IPS-18c (cell line): ENCODE measurements around the gene IFT20.
"Not testable (repeated sequence)": the region's sequence is repeated elsewhere in the genome, so short reads cannot be mapped to it uniquely, and the experiment has no call there.

Source experiments
- H3K4me3 ChIP-seq: 2 replicates; pipeline ENCODE4 v1.7.0; 2013; ENCODE audit warnings: low read depth, mild to moderate bottlenecking, low read length, moderate library complexity; ENCODE audit not compliant: insufficient read depth
- H3K9me3 ChIP-seq: one replicate; pipeline ENCODE4 v1.6.1; 2013; ENCODE audit warnings: mild to moderate bottlenecking, low read length, moderate library complexity; ENCODE audit not compliant: control insufficient read depth, insufficient read depth

IFT20 gene

DNA sequence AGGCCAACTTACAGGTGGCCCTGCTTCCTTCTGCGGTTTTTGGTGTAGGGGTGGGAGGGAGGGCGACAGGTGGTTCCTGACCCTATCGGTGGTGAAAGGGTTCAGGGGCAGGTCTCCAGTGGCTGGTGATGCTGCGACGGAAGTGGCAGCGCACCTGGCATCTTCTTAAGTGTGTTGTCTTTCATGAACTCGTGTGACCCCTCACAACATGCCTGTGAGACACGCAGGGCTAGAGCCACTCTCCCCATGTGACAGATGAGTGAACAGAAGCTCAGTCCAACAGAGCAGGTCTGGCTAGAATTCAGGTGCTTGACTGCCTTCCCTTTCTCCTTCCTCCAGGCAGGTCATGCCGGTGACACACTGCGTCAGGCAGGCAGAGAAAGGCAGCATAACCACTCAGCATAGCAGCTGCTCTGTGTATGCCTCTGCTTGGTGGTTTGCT, 8.2 kb upstream of the IFT20 start:
- H3K9me3 ChIP-seq, result no peaks in the 10 kb centered on the region
- H3K4me3 ChIP-seq, result no peak overlapping the region

GRCh38 chr17:28342313-28342712, 7.0 kb upstream of the IFT20 start:
- Histone ChIP-seq H3K9me3 (no peaks in the 10 kb centered on the region), H3K4me3 (no peak overlapping the region)

GRCh38 chr17:28341516-28341915, 6.2 kb upstream of the IFT20 start:
- H3K4me3 ChIP-seq, result no peak overlapping the region
- no peaks in the 10 kb centered on the region for H3K9me3 ChIP-seq

- Histone ChIP-seq H3K4me3 (no peak overlapping the region), H3K9me3 (no peaks in the 10 kb centered on the region)
These were observed 5.1 kb upstream of the IFT20 start for GRCh38 chr17:28340374-28340773.

DNA sequence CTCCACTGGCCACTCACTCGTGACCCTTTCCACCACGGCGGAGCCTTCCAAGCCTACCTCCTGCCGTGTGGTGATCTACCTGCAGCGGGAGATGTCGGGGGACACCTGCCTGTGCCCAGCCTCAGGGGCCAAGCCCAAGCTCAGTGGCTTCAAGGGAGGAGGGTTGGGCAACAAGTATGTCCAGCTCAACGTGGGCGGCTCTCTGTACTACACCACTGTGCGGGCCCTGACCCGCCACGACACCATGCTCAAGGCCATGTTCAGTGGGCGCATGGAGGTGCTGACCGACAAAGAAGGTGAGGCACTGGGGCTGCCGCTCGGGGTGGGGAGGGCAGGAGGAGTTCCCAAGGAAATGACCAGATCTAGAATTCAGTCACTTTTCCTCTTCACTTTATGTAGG, 4.2 kb upstream of the IFT20 start:
- Histone ChIP-seq H3K4me3 (no peak overlapping the region), H3K9me3 (no peaks in the 10 kb centered on the region)

DNA sequence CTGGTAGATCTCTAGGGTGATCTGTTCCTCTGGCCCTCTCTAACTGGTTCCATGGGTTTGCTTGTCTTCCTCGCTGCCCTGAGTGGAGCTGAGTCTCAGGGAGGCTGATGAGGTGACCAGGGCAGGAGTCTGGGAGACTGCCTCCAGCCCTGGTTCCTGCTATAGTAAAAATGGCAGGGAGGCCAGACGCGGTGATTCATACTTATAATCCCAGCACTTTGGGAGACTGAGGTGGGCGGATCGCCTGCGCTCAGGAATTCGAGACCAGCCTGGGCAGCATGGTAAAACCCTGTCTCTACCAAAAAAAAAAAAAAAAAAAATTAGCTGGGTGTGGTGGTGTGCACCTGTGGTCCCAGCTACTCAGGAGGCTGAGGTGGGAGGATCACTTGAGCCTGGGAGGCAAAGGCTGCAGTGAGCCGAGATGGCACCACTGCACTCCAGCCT, 3.5 kb upstream of the IFT20 start:
- H3K9me3 ChIP-seq, H3K4me3 ChIP-seq: not testable (repeated sequence)

GRCh38 chr17:28338056-28338768, 2.9 kb upstream of the IFT20 start:
- H3K4me3 ChIP-seq, result no peak overlapping the region
- H3K9me3 ChIP-seq, result no peaks in the 10 kb centered on the region

- Histone ChIP-seq H3K9me3 (no peaks in the 10 kb centered on the region), H3K4me3 (peak overlapping the region; percentile 93)
These were observed 943 bp upstream of the IFT20 start for GRCh38 chr17:28335959-28336871.

DNA sequence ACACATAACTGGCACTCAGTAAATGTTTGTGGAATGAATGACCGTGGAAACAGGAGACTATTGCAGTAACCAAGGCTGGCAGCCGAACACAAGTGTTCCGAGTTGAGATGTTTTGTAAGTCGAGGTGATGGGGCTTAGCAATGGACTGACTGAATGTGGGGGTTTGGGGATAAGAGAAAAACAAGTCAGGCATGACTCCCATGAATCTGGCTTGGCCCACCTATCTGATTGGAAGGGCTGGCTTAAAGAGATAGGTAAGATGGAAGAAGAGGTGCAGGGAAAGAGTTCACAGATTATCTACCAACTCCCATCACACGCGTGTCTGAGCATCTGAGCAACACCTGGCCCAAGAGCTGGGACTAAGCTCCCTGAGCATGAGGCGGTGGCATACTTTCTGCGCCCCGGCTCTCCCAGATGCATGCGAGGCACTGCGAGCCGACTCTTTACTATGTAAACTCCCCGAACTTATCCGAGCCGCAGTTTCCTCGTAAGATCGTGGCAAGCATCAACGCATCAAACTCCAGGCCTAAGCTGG, 539 bp downstream of the IFT20 start:
- no peaks in the 10 kb centered on the region for H3K9me3 ChIP-seq
- peak overlapping the region; percentile 93 for H3K4me3 ChIP-seq

DNA sequence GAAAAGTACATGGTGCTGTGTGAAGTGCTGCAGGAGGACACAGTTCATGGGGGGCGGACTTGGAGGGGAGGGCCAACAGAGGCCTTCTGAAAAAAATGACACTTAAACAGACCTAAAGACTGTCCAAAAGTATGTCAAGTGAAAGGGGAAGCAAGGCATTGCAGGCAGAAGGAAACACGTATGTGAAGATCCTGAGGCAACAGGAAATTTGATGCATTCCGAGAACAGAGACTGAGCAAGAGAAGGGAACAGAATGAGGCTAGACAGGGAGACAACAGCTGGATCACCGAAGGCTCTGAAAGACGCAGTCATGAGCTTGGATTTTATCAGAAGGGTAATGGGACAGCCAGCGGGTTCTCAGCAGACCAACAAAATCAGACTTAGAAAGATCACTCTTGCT, 1.1 kb downstream of the IFT20 start:
- Histone ChIP-seq H3K9me3 (no peaks in the 10 kb centered on the region), H3K4me3 (peak overlapping the region; percentile 93)

DNA sequence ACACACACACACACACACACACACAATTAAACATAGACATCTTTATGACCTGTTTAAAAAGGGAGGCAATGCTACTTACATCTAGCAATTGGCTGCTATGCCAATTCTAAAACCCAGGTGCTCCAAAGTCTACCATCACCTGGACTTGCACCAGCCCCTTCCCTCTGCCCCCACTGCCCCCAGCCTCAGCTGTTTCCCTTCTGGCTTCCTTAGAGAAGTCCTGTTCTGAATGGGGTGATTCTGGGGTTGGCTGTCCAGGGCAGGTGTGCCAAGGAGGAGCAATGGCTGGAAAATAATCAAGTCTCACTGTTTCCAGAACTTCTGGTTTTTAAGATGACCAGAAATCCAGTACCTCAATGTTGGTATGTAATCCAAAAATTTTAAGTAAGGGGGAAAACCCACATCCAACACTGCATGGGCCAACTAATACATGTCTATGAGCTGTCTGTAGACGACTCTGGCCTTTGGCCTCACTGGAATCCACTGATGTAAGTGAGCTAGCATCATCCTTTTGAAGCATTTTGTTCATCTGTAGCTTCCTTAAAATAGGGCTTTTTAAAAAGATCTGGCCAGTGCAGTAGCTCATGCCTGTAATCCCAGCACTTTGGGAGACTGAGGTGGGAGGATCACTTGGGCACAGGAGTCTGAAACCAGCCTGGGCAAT, 2.1 kb downstream of the IFT20 start:
- Histone ChIP-seq H3K9me3 (no peaks in the 10 kb centered on the region), H3K4me3 (no peak overlapping the region)

- Histone ChIP-seq H3K9me3 (no peaks in the 10 kb centered on the region), H3K4me3 (no peak overlapping the region)
These were observed 3.3 kb downstream of the IFT20 start for GRCh38 chr17:28331891-28332420.

- H3K9me3 ChIP-seq, result peaks cover 2% of the 10 kb centered on the region
- H3K4me3 ChIP-seq, result no peak overlapping the region
These were observed 4.6 kb downstream of the IFT20 start for GRCh38 chr17:28330671-28331070.

GRCh38 chr17:28328325-28328724, 6.9 kb downstream of the IFT20 start:
- no peak overlapping the region for H3K4me3 ChIP-seq

GRCh38 chr17:28327709-28328108, 7.6 kb downstream of the IFT20 start:
- Histone ChIP-seq H3K9me3 (peaks cover 2% of the 10 kb centered on the region), H3K4me3 (no peak overlapping the region)

More at GRCh38 chr17:28328325-28328724, 6.9 kb downstream of the IFT20 start:
- H3K9me3 ChIP-seq, result peaks cover 2% of the 10 kb centered on the region

DNA sequence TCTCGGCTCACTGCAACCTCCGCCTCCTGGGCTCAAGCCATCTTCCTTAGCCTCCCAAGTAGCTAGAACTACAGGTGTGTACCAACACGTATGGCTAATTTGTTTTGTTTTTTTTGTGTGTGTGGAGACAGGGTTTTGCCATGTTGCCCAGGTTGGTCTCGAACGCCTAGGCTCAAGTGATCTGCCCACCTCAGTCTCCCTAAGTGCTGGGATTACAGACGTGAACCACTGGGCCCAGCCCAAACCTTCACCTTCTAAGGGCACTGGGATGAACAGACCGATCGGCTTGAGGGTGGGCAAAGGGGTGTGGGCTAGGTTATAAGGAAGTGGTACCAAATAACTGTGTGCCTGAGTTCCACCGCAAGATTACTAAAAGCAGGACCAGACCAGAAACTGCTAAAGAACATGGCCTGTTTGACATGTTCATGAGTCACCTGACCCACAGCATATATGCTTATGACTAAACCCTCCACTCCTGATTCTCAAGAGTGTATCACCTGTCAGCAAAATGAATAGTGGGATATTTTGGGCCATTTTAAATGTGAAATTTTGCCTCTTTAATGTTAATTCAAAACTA, 8.2 kb downstream of the IFT20 start:
- peaks cover 2% of the 10 kb centered on the region for H3K9me3 ChIP-seq
- H3K4me3 ChIP-seq, result no peak overlapping the region

GRCh38 chr17:28326114-28326513, 9.2 kb downstream of the IFT20 start:
- no peak overlapping the region for H3K4me3 ChIP-seq
- peaks cover 2% of the 10 kb centered on the region for H3K9me3 ChIP-seq
